CD4-positive, alpha-beta memory T cell (primary cell): Measurements from ENCODE around the gene FSD1. TPM values are rescaled to one million over a fixed set of nuclear protein-coding genes. Genes with fewer than 3 reads are reported as not detected.
"Not testable (repeated sequence)": the region's sequence is repeated elsewhere in the genome, so short reads cannot be mapped to it uniquely, and the experiment has no call there.

Source experiments
- CTCF ChIA-PET: fragments of 350-600 bp; sonication (Branson Sonifier 250); formaldehyde crosslinking; loops from one replicate; lab custom pipeline; 2021; ENCODE audit warnings: inconsistent platforms; ENCODE audit not compliant: partially characterized antibody; lab: Charles Lee
- POLR2A ChIA-PET: fragments of 350-600 bp; sonication (Branson Sonifier 250); formaldehyde crosslinking; loops from one replicate; lab custom pipeline; 2021; ENCODE audit not compliant: partially characterized antibody; lab: Charles Lee
- DNase-seq, 5 donors: peaks; one replicate each; pipeline versions ENCODE4 v3.0.0 to v3.0.0-alpha.2; 2020 to 2022; ENCODE audit warnings: mixed read lengths in 1 of 5
- H3K27ac ChIP-seq: one replicate; pipeline ENCODE4 v1.7.0; 2013; ENCODE audit warnings: low read depth, low read length
- H3K27me3 ChIP-seq: 2 replicates; pipeline ENCODE4 v1.7.0; 2013; ENCODE audit warnings: mild to moderate bottlenecking, low read length, moderate library complexity; ENCODE audit not compliant: insufficient read depth
- H3K36me3 ChIP-seq: 2 replicates; pipeline ENCODE4 v1.7.0; 2013; ENCODE audit warnings: mild to moderate bottlenecking, low read length, moderate library complexity; ENCODE audit not compliant: insufficient read depth
- H3K4me1 ChIP-seq: 2 replicates; pipeline ENCODE4 v1.7.0; 2013; ENCODE audit warnings: mild to moderate bottlenecking, low read length, moderate library complexity; ENCODE audit not compliant: insufficient read depth
- H3K4me3 ChIP-seq, 2 donors: one replicate each; pipeline ENCODE4 v1.7.0; 2013; ENCODE audit warnings: low read length in 2 of 2, mild to moderate bottlenecking in 1 of 2
- H3K9me3 ChIP-seq, 2 donors: one replicate each; pipeline ENCODE4 v1.7.0; 2013; ENCODE audit warnings: low read length in 2 of 2, control low read depth in 1 of 2; ENCODE audit not compliant: control insufficient read depth in 1 of 2
- H3K27ac Mint-ChIP-seq, 7 donors: one replicate each; pipeline ENCODE4 v1.8.0; 2020 to 2021; ENCODE audit warnings: mixed read lengths in 7 of 7, mild to moderate bottlenecking in 6 of 7, inconsistent platforms in 3 of 7, moderate library complexity in 3 of 7
- H3K27me3 Mint-ChIP-seq, 2 donors: one replicate each; pipeline ENCODE4 v1.8.0; 2020 to 2021; ENCODE audit warnings: mixed read lengths in 2 of 2
- H3K36me3 Mint-ChIP-seq, 2 donors: one replicate each; pipeline ENCODE4 v1.8.0; 2020 to 2021; ENCODE audit warnings: mixed read lengths in 2 of 2, inconsistent platforms in 1 of 2, mild to moderate bottlenecking in 1 of 2
- H3K4me1 Mint-ChIP-seq, 4 donors: one replicate each; pipeline ENCODE4 v1.8.0; 2020 to 2021; ENCODE audit warnings: mixed read lengths in 4 of 4, mild to moderate bottlenecking in 1 of 4
- H3K4me3 Mint-ChIP-seq, 8 donors: one replicate each; pipeline ENCODE4 v1.8.0; 2020 to 2021; ENCODE audit warnings: mixed read lengths in 8 of 8, mild to moderate bottlenecking in 7 of 8, moderate library complexity in 6 of 8, inconsistent platforms in 3 of 8
- H3K9me3 Mint-ChIP-seq, 8 donors: one replicate each; pipeline ENCODE4 v1.8.0; 2020 to 2021; ENCODE audit warnings: mixed read lengths in 8 of 8, mild to moderate bottlenecking in 5 of 8, inconsistent platforms in 3 of 8, moderate library complexity in 1 of 8
- intact Hi-C: fragments of 100-400 bp; cut with micrococcal nuclease; formaldehyde crosslinking; loops from one replicate; pipeline ENCODE4 v1.15.1; 2023
- polyA plus RNA-seq, 2 donors: library from polyadenylated mRNA; unstranded; fragments of 300-500 nt; fragmentation: Illumina TruSeq; gene quantifications; one replicate each; pipeline ENCODE4 v1.2.3, GENCODE V29; 2021
- total RNA-seq, 2 experiments: library from RNA; stranded (reverse); gene quantifications; one replicate each; pipeline ENCODE4 v1.2.3, GENCODE V29; 2021

FSD1 gene
- total and polyA plus RNA-seq, 4 experiments from 2014 or later, result 0.61 to 2.4 (median 1.1) TPM

GRCh38 chr19:4284974-4285373, 19.4 kb upstream of the FSD1 start:
- no peaks in the 10 kb centered on the region for H3K4me1 Mint-ChIP-seq
- H3K27ac Mint-ChIP-seq, result no peak overlapping the region
- DNase-seq, result no peak
- H3K9me3 ChIP-seq, result no peaks in the 10 kb centered on the region
- H3K4me3 Mint-ChIP-seq, result no peak overlapping the region
- H3K4me3 ChIP-seq, result no peak overlapping the region
- ChIA-PET POLR2A (no interaction called here), CTCF (interaction anchor here (0.8 kb wide), 1 partner anchor 18 kb away, joined by 4 read pairs; no protein-coding TSS in a partner anchor)
- H3K36me3 ChIP-seq, result no peaks in the 10 kb centered on the region
- no peaks in the 10 kb centered on the region for H3K9me3 Mint-ChIP-seq
- H3K27me3 ChIP-seq, result peaks cover under 1% of the 10 kb centered on the region
- H3K36me3 Mint-ChIP-seq, result no peaks in the 10 kb centered on the region
- peaks cover 10 to 16% of the 10 kb centered on the region in 2 donors for H3K27me3 Mint-ChIP-seq
- no peaks in the 10 kb centered on the region for H3K4me1 ChIP-seq
- intact Hi-C loops, result no loop called here
- no peak overlapping the region for H3K27ac ChIP-seq

GRCh38 chr19:4286141-4286540, 18.3 kb upstream of the FSD1 start:
- H3K27ac ChIP-seq, DNase-seq, H3K4me1 Mint-ChIP-seq, H3K36me3 ChIP-seq, H3K27me3 ChIP-seq, H3K9me3 ChIP-seq, H3K4me3 Mint-ChIP-seq, H3K4me3 ChIP-seq, intact Hi-C loops, POLR2A ChIA-PET, H3K27me3 Mint-ChIP-seq, H3K4me1 ChIP-seq, H3K9me3 Mint-ChIP-seq, H3K36me3 Mint-ChIP-seq: not testable (repeated sequence)
- CTCF ChIA-PET, result interaction anchor here (0.6 kb wide), 1 partner anchor 38 kb away, joined by 3 read pairs; no protein-coding TSS in a partner anchor
- peak overlapping the region in 1 of 7 donors; percentile 13 for H3K27ac Mint-ChIP-seq

- Histone ChIP-seq H3K4me3 (no peak overlapping the region), H3K27me3 (no peaks in the 10 kb centered on the region), H3K4me1 (no peaks in the 10 kb centered on the region), H3K36me3 (no peaks in the 10 kb centered on the region), H3K27ac (no peak overlapping the region), H3K9me3 (no peaks in the 10 kb centered on the region)
- peaks cover under 1 to 2% of the 10 kb centered on the region in 2 donors for H3K27me3 Mint-ChIP-seq
- no peaks in the 10 kb centered on the region for H3K4me1 Mint-ChIP-seq
- intact Hi-C loops, result no loop called here
- no peaks in the 10 kb centered on the region for H3K9me3 Mint-ChIP-seq
- no peaks in the 10 kb centered on the region for H3K36me3 Mint-ChIP-seq
- POLR2A ChIA-PET, result no interaction called here
- DNase-seq, result no peak
- no peak overlapping the region for H3K4me3 Mint-ChIP-seq
- peak overlapping the region in 1 of 7 donors; percentile 8 for H3K27ac Mint-ChIP-seq
- CTCF ChIA-PET, result no interaction called here
Measured at GRCh38 chr19:4288091-4288777, 16.2 kb upstream of the FSD1 start.

DNA sequence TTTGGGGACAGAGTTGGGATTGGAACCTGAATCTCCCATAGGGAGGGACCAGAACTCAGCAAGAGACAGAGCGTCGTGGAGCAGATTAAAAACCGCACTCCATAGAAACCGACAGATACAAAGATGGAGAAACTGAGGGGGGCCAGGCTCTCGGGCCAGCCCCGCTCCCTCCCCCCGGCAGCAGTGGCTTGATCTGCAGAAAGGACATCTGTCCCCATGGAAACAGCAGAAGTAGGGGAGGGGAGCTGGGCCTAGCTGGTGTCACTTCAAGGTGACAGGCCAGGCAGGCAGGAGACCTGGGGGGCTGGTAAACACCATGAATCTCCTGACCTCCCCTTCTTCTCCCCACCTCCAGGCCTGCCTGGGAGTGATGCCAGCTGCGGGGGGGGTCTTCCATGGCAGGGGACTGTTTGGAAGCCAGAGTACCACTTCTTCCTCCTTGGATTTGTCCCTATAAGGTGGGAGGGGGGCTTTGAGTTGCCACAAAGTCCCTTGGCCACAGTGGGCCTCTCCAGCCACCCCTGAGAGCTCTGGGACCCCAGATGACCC, 13.1 kb upstream of the FSD1 start:
- POLR2A ChIA-PET, result no interaction called here
- DNase-seq, result no peak
- Histone ChIP-seq H3K9me3 (no peaks in the 10 kb centered on the region), H3K27ac (no peak overlapping the region), H3K4me3 (no peak overlapping the region), H3K36me3 (no peaks in the 10 kb centered on the region), H3K4me1 (no peaks in the 10 kb centered on the region), H3K27me3 (no peaks in the 10 kb centered on the region)
- H3K4me3 Mint-ChIP-seq, result no peak overlapping the region
- no peaks in the 10 kb centered on the region for H3K36me3 Mint-ChIP-seq
- peaks cover 0 to 2% of the 10 kb centered on the region in 2 donors for H3K27me3 Mint-ChIP-seq
- intact Hi-C loops, result no loop called here
- no peak overlapping the region for H3K27ac Mint-ChIP-seq
- no peaks in the 10 kb centered on the region for H3K9me3 Mint-ChIP-seq
- H3K4me1 Mint-ChIP-seq, result no peaks in the 10 kb centered on the region
- CTCF ChIA-PET, result no interaction called here

GRCh38 chr19:4292515-4292914, 11.9 kb upstream of the FSD1 start:
- intact Hi-C loops, result no loop called here
- Mint-ChIP-seq H3K4me3 (no peak overlapping the region), H3K36me3 (no peaks in the 10 kb centered on the region), H3K4me1 (no peaks in the 10 kb centered on the region), H3K27me3 (peaks cover 0 to 4% of the 10 kb centered on the region in 2 donors), H3K9me3 (no peaks in the 10 kb centered on the region), H3K27ac (no peak overlapping the region)
- Histone ChIP-seq H3K4me3 (no peak overlapping the region), H3K27ac (no peak overlapping the region), H3K4me1 (no peaks in the 10 kb centered on the region), H3K36me3 (no peaks in the 10 kb centered on the region), H3K9me3 (no peaks in the 10 kb centered on the region), H3K27me3 (no peaks in the 10 kb centered on the region)
- POLR2A ChIA-PET, result no interaction called here
- CTCF ChIA-PET, result no interaction called here
- DNase-seq, result no peak

- no peaks in the 10 kb centered on the region for H3K9me3 ChIP-seq
- POLR2A ChIA-PET, result no interaction called here
- no peaks in the 10 kb centered on the region for H3K4me1 ChIP-seq
- intact Hi-C loops, result no loop called here
- H3K36me3 Mint-ChIP-seq, result no peaks in the 10 kb centered on the region
- no peaks in the 10 kb centered on the region for H3K9me3 Mint-ChIP-seq
- H3K4me1 Mint-ChIP-seq, result peaks cover 0 to 3% (median 0%) of the 10 kb centered on the region in 4 donors
- H3K4me3 Mint-ChIP-seq, result no peak overlapping the region
- no peak overlapping the region for H3K27ac Mint-ChIP-seq
- no peak overlapping the region for H3K4me3 ChIP-seq
- no peaks in the 10 kb centered on the region for H3K27me3 ChIP-seq
- H3K36me3 ChIP-seq, result no peaks in the 10 kb centered on the region
- peaks cover 0 to 2% of the 10 kb centered on the region in 2 donors for H3K27me3 Mint-ChIP-seq
- H3K27ac ChIP-seq, result no peak overlapping the region
- no peak for DNase-seq
- CTCF ChIA-PET, result no interaction called here
Measured at GRCh38 chr19:4294389-4294788, 10.0 kb upstream of the FSD1 start.

- Mint-ChIP-seq H3K27me3 (peaks cover 0 to 2% of the 10 kb centered on the region in 2 donors), H3K27ac (no peak overlapping the region), H3K9me3 (no peaks in the 10 kb centered on the region), H3K4me1 (peaks cover 0 to 7% (median 1%) of the 10 kb centered on the region in 4 donors), H3K36me3 (no peaks in the 10 kb centered on the region), H3K4me3 (no peak overlapping the region)
- no peaks in the 10 kb centered on the region for H3K36me3 ChIP-seq
- no peak overlapping the region for H3K4me3 ChIP-seq
- POLR2A ChIA-PET, result no interaction called here
- no peak for DNase-seq
- no peaks in the 10 kb centered on the region for H3K27me3 ChIP-seq
- no peaks in the 10 kb centered on the region for H3K9me3 ChIP-seq
- H3K4me1 ChIP-seq, result no peaks in the 10 kb centered on the region
- intact Hi-C loops, result no loop called here
- CTCF ChIA-PET, result no interaction called here
- H3K27ac ChIP-seq, result no peak overlapping the region
Measured at GRCh38 chr19:4295972-4296771, 8.2 kb upstream of the FSD1 start.
